IPS-20b (cell line): Measurements from ENCODE around the gene MRPL20.
"Not testable (repeated sequence)": the region's sequence is repeated elsewhere in the genome, so short reads cannot be mapped to it uniquely, and the experiment has no call there.

Experiments
- H3K27ac ChIP-seq: one replicate; pipeline ENCODE4 v1.5.1; 2013; ENCODE audit warnings: low read length
- H3K27me3 ChIP-seq: 2 replicates; pipeline ENCODE4 v1.6.1; 2013; ENCODE audit warnings: mild to moderate bottlenecking, low read length, inconsistent platforms; ENCODE audit not compliant: insufficient read depth
- H3K36me3 ChIP-seq: 2 replicates; pipeline ENCODE4 v1.6.1; 2013; ENCODE audit warnings: low read depth, mild to moderate bottlenecking, inconsistent platforms, low read length, moderate library complexity; ENCODE audit not compliant: insufficient read depth
- H3K4me1 ChIP-seq: 2 replicates; pipeline ENCODE4 v1.6.1; 2013; ENCODE audit warnings: mild to moderate bottlenecking, control low read depth, inconsistent platforms, low read length, moderate library complexity; ENCODE audit not compliant: insufficient read depth
- H3K4me3 ChIP-seq: 2 replicates; pipeline ENCODE4 v1.5.1; 2013; ENCODE audit warnings: mild to moderate bottlenecking, low read length, inconsistent platforms
- H3K9ac ChIP-seq: 2 replicates; pipeline ENCODE4 v1.6.1; 2013; ENCODE audit warnings: low read depth, mild to moderate bottlenecking, inconsistent platforms, low read length, moderate library complexity
- H3K9me3 ChIP-seq: 2 replicates; pipeline ENCODE4 v1.6.1; 2013; ENCODE audit warnings: mild to moderate bottlenecking, low read depth, low read length, inconsistent platforms; ENCODE audit not compliant: insufficient read depth

Gene MRPL20

GRCh38 chr1:1371746-1372711 is 35.1 kb downstream of the MRPL20 start:
- Histone ChIP-seq H3K27ac (no peak overlapping the region), H3K9ac (no peak overlapping the region), H3K9me3 (peaks cover 3% of the 10 kb centered on the region), H3K27me3 (no peaks in the 10 kb centered on the region), H3K4me1 (no peaks in the 10 kb centered on the region), H3K4me3 (no peak overlapping the region), H3K36me3 (peaks cover 10% of the 10 kb centered on the region; the same call in 1 of the 2 replicates)

DNA sequence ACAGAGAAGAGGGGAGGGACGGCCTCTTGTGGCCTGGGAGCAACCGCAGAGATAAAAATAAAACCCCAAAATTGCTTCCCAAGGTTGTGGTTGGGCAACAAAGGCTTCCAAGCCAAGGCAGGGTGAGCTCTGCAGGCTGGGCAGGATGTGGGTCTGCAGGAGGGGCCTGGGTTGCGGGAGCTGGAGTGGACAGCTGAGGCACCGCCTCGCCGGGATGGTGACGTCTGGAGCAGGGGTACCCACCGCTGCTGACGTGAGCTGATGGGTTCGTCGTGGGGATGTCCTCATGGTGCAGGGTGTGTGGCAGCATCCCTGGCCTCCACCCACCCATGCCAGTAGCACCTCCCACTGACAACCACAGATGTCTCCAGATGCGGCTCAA is 35.7 kb downstream of the MRPL20 start:
- no peak overlapping the region for H3K27ac ChIP-seq

DNA sequence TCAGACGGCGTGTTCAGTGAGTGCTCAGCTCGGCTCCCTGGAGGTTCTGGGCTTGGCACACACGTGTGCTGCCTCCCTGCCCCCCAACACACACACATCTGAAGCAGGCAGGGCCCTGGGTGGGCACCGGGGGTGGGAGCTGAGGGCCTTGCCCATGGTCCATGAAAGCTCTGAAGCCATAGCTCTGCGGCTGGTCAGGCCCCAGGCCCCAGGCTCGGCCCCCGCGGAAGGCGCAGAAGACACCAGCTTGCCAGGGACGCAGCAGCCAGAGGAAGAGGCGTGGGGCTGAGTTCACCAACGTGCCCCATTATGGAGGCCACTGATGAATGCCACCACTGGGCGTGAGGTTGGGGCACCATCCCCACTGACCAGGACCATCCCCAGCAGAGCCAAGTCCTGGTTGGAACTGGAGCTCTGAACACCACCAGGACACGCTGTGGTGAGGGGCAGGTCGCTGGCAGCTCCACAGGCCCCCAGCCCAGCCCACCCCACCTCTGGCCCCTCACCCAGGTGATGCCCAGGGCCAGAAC is 36.3 kb downstream of the MRPL20 start:
- Histone ChIP-seq H3K4me3 (no peak overlapping the region), H3K27ac (no peak overlapping the region)

More for the DNA sequence above, 35.7 kb downstream of the MRPL20 start:
- H3K36me3 ChIP-seq = peaks cover 10% of the 10 kb centered on the region; the same call in 1 of the 2 replicates
- H3K4me3 ChIP-seq = no peak overlapping the region
- H3K27me3 ChIP-seq = no peaks in the 10 kb centered on the region
- H3K9me3 ChIP-seq = peaks cover 10% of the 10 kb centered on the region
- no peak overlapping the region for H3K9ac ChIP-seq
- H3K4me1 ChIP-seq = no peaks in the 10 kb centered on the region

DNA sequence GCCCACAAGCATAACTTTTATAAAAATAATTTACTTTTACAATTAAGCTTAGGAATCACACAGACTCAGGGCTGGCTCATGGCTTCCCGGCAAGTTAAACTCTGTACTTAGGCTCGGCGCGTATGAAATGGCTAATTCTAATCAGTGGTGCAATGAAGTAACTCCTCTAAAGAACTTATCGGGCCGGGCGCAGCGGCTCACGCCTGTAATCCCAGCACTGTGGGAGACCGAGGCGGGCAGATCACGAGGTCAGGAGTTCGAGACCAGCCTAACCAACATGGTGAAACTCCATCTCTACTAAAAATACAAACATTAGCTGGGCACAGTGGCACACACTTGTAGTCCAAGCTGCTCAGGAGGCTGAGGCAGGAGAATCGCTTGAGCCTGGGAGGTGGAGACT is 37.0 kb downstream of the MRPL20 start:
- Histone ChIP-seq H3K36me3 (peaks cover 10% of the 10 kb centered on the region; the same call in 1 of the 2 replicates), H3K9me3 (peaks cover 17% of the 10 kb centered on the region)
- H3K4me3 ChIP-seq, H3K27ac ChIP-seq, H3K9ac ChIP-seq, H3K4me1 ChIP-seq, H3K27me3 ChIP-seq: not testable (repeated sequence)

More for the DNA sequence above, 36.3 kb downstream of the MRPL20 start:
- Histone ChIP-seq H3K9ac (no peak overlapping the region), H3K9me3 (peaks cover 15% of the 10 kb centered on the region), H3K36me3 (peaks cover 10% of the 10 kb centered on the region; the same call in 1 of the 2 replicates), H3K27me3 (no peaks in the 10 kb centered on the region), H3K4me1 (no peaks in the 10 kb centered on the region)

DNA sequence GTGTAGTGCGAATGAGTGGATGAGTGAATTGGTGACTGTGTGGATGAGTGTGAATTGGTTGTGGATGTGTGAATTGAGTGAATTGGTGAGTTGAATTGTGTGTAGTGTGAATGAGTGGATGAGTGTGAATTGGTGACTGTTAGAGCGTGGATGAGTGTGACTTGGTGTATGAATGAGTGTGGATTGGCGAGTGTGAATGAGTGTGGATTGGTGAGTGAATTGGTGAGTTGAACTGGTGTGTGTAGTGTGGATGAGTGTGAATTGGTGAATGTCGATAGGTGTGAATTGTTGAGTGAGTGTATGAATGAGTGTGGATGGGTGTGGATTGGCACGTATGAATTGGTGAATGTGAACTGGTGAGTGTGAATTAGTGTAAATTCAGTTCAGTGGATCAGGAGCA is 39.8 kb downstream of the MRPL20 start:
- Histone ChIP-seq H3K4me3 (no peak overlapping the region), H3K4me1 (no peaks in the 10 kb centered on the region), H3K36me3 (no peaks in the 10 kb centered on the region), H3K27ac (no peak overlapping the region), H3K27me3 (no peaks in the 10 kb centered on the region), H3K9me3 (peaks cover 17% of the 10 kb centered on the region), H3K9ac (no peak overlapping the region)

GRCh38 chr1:1366699-1367066 is 40.4 kb downstream of the MRPL20 start:
- Histone ChIP-seq H3K9ac (no peak overlapping the region), H3K27ac (no peak overlapping the region), H3K36me3 (no peaks in the 10 kb centered on the region), H3K4me3 (no peak overlapping the region), H3K4me1 (peaks cover 2% of the 10 kb centered on the region; the same call in 1 of the 2 replicates), H3K27me3 (no peaks in the 10 kb centered on the region), H3K9me3 (peaks cover 17% of the 10 kb centered on the region)

DNA sequence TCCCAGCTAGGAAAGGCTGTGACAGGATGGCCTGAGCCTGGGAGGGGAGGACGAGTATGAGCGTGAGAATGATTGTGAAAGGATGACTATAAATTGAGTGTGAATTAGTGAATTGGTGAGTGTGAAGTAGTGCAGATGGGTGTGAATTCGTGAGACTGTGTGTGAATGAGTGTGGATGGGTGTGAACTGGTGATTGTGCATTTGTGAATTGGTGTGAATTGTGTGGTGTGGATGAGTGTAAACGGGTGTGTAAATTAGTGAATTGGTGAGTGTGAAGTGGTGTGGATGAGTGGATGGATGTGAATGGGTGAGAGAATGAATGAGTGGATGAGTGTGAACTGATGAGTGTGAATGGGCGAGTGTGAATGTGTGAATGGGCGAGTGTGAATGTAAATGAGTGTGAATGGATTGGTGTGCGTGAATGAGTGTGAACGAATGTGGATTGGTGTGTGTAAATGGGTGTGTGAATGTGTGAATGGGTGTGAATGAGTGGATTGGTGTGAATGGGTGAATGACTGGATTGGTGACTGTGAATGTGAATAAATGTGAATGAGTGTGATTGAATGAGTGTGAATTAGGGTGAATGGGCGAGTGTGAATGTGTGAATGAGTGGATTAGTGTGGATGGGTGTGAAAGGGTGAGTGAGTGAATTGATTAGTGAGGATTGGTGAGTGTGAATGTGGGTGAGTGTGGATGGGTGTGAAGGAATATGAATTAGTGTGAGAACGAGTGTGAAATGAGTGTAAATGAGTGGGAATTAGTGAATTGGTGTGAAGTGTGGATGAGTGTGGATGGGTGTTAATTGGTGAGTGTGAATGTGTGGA is 41.0 kb downstream of the MRPL20 start:
- Histone ChIP-seq H3K27me3 (no peaks in the 10 kb centered on the region), H3K36me3 (no peaks in the 10 kb centered on the region), H3K4me3 (no peak overlapping the region), H3K27ac (no peak overlapping the region), H3K9ac (no peak overlapping the region), H3K9me3 (peaks cover 17% of the 10 kb centered on the region), H3K4me1 (peaks cover 2% of the 10 kb centered on the region; the same call in 1 of the 2 replicates)

GRCh38 chr1:1364266-1364665 is 42.8 kb downstream of the MRPL20 start:
- Histone ChIP-seq H3K36me3 (no peaks in the 10 kb centered on the region), H3K27me3 (no peaks in the 10 kb centered on the region), H3K9ac (no peak overlapping the region), H3K4me1 (peaks cover 6% of the 10 kb centered on the region), H3K4me3 (no peak overlapping the region), H3K9me3 (peaks cover 17% of the 10 kb centered on the region), H3K27ac (no peak overlapping the region)

GRCh38 chr1:1361982-1362423 is 45.1 kb downstream of the MRPL20 start:
- H3K4me1 ChIP-seq = peaks cover 16% of the 10 kb centered on the region
- no peaks in the 10 kb centered on the region for H3K27me3 ChIP-seq
- no peak overlapping the region for H3K27ac ChIP-seq
- no peaks in the 10 kb centered on the region for H3K36me3 ChIP-seq
- H3K9ac ChIP-seq = no peak overlapping the region
- H3K9me3 ChIP-seq = peaks cover 13% of the 10 kb centered on the region
- no peak overlapping the region for H3K4me3 ChIP-seq

DNA sequence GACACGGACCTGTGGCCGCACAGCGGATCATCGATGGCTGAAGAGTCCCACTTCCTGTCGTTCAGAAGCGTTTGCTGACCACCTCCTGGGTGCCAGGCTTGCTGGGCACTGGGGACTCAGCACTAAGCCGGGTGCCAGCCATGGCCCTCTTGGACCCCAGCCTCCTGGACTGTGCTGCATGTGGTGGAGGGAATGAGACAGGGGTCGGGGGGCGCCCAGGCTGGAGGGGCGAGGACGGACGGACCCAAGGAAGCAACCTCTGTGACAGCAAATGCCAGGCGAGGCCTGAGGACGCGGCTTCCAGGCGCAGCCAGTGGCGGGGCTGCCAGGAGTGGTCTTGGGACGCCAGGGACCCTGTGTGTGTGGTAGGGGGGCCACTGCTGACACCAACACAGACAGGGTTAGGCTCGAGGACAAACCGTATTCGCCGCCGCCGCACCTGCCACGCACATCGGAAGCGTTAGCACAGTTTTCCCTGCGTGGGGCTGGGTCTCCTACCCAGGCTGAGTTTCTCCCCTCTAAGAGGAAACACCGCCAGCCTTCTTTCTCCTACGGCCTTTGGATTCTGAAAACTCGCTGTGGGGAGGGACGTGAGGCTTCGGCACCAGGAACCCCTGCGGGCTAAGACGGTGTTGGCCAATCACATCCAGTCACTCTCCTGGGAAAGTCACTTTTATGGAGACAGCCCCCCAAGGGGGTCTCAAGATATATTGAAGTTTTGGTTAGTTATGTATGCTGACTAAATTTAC is 45.7 kb downstream of the MRPL20 start:
- no peak overlapping the region for H3K9ac ChIP-seq
- no peak overlapping the region for H3K4me3 ChIP-seq
- no peak overlapping the region for H3K27ac ChIP-seq

More for the DNA sequence above, 45.7 kb downstream of the MRPL20 start:
- Histone ChIP-seq H3K9me3 (peaks cover 8% of the 10 kb centered on the region), H3K36me3 (no peaks in the 10 kb centered on the region), H3K4me1 (peaks cover 16% of the 10 kb centered on the region), H3K27me3 (no peaks in the 10 kb centered on the region)
